PC-3 (cell line): ENCODE results near the gene INKA2. TPM values are rescaled to one million over a fixed set of nuclear protein-coding genes. Genes with fewer than 3 reads are reported as not detected.

Experiments
- ATAC-seq: fragments of 200-7000 bp; cut with Tn5 transposase; 2 replicates; pipeline ENCODE4 v1.9.1; 2020; ENCODE audit warnings: mild to moderate bottlenecking, moderate library complexity
- BruUV-seq: library from RNA; stranded (reverse); fragments of 400-500 nt; replicated peaks from 2 replicates; lab custom pipeline; 2021; lab: Mats Ljungman, UMichigan
- CTCF ChIA-PET: fragments of 300-600 bp; sonication (Branson Sonifier 250); formaldehyde crosslinking; loops from one replicate; lab custom pipeline; 2022; ENCODE audit warnings: antibody characterized with exemption; lab: Charles Lee
- POLR2A ChIA-PET: fragments of 300-600 bp; sonication (Branson Sonifier 250); formaldehyde crosslinking; loops from one replicate; lab custom pipeline; 2022; ENCODE audit warnings: antibody characterized with exemption; ENCODE audit not compliant: unreplicated experiment; lab: Charles Lee
- DNase-seq: peaks from one replicate; pipeline ENCODE4 v3.0.0-alpha.2; 2015
- H2AFZ ChIP-seq: fragments of 300-600 bp; sonication (generic); 2 replicates; pipeline ENCODE4 v1.6.0; 2016; ENCODE audit warnings: antibody characterized with exemption, low read length
- H3F3A ChIP-seq: fragments of 300-600 bp; sonication (generic); one replicate; pipeline ENCODE4 v1.6.0; 2017; ENCODE audit warnings: antibody characterized with exemption, low read length, control low read depth, mild to moderate bottlenecking; ENCODE audit not compliant: unreplicated experiment
- H3K27ac ChIP-seq: fragments of 300-600 bp; sonication (generic); 2 replicates; pipeline ENCODE4 v1.5.1; 2016; ENCODE audit warnings: mild to moderate bottlenecking, low read length
- H3K27me3 ChIP-seq: fragments of 300-600 bp; sonication (generic); 2 replicates; pipeline ENCODE4 v1.6.1; 2016; ENCODE audit warnings: low read length, mixed read lengths
- H3K36me3 ChIP-seq: fragments of 300-600 bp; sonication (generic); 2 replicates; pipeline ENCODE4 v1.6.1; 2016; ENCODE audit warnings: low read depth, mixed run types, low read length, mixed read lengths
- H3K4me1 ChIP-seq: fragments of 300-600 bp; sonication (generic); 2 replicates; pipeline ENCODE4 v1.5.1; 2016; ENCODE audit warnings: low read length; ENCODE audit not compliant: insufficient read depth
- H3K4me2 ChIP-seq: fragments of 300-600 bp; sonication (generic); 2 replicates; pipeline ENCODE4 v1.6.0; 2016; ENCODE audit warnings: low read length
- H3K4me3 ChIP-seq: fragments of 300-600 bp; sonication (generic); 2 replicates; pipeline ENCODE4 v1.5.1; 2016; ENCODE audit warnings: mild to moderate bottlenecking, low read length, mixed read lengths
- H3K79me2 ChIP-seq: fragments of 300-600 bp; sonication (generic); 2 replicates; pipeline ENCODE4 v1.6.1; 2017; ENCODE audit warnings: low read length, mixed read lengths
- H3K9ac ChIP-seq: fragments of 300-600 bp; sonication (generic); 2 replicates; pipeline ENCODE4 v1.6.0; 2016; ENCODE audit warnings: mild to moderate bottlenecking, low read length
- H3K9me2 ChIP-seq: fragments of 300-600 bp; sonication (generic); replicated peaks from 2 replicates; pipeline ENCODE4 v1.6.1; 2016; ENCODE audit warnings: mixed run types, low read length, mixed read lengths
- H3K9me3 ChIP-seq: fragments of 300-600 bp; sonication (generic); 2 replicates; pipeline ENCODE4 v1.6.1; 2016; ENCODE audit warnings: low read length, mixed read lengths
- H4K20me1 ChIP-seq: fragments of 300-600 bp; sonication (generic); 2 replicates; pipeline ENCODE4 v1.6.1; 2016; ENCODE audit warnings: low read length, mixed read lengths
- EZH2 ChIP-seq: fragments of 300-600 bp; sonication (generic); IDR thresholded peaks from one replicate; pipeline ENCODE4 v1.6.1; 2017; ENCODE audit warnings: antibody characterized with exemption, mild to moderate bottlenecking, low read length; ENCODE audit not compliant: unreplicated experiment
- EZH2phosphoT487 ChIP-seq: fragments of 300-600 bp; sonication (generic); IDR thresholded peaks from 2 replicates; pipeline ENCODE4 v1.6.1; 2018; ENCODE audit warnings: mild to moderate bottlenecking, antibody characterized with exemption, low read length, borderline replicate concordance
- intact Hi-C: fragments of 100-400 bp; cut with micrococcal nuclease; formaldehyde crosslinking; loops from 2 replicates; pipeline ENCODE4 v1.9.0; 2023
- total RNA-seq: library from RNA; depleted of rRNA; stranded (reverse); fragments of >200 nt; gene quantifications from 2 replicates; pipeline ENCODE4 v1.2.3, GENCODE V29; 2014
- TF ChIP-seq, protein P1 (sequence below): fragments of 300-600 bp; sonication (generic); conservative IDR thresholded peaks from 2 replicates; pipeline ENCODE4 v1.5.1; 2017; ENCODE audit warnings: antibody characterized with exemption, low read depth, mild to moderate bottlenecking, low read length

The INKA2 gene
- total RNA-seq, 1 experiment from 2014 or later = 0.11 TPM

GRCh38 chr1:111778066-111778465, 38.9 kb upstream of the INKA2 start:
- Histone ChIP-seq H3K79me2 (no peaks in the 10 kb centered on the region), H3K9me2 (no peaks in the 10 kb centered on the region), H2AFZ (no peak overlapping the region), H3F3A (no peaks in the 10 kb centered on the region), H3K9ac (no peak overlapping the region), H3K4me1 (no peaks in the 10 kb centered on the region), H3K36me3 (no peaks in the 10 kb centered on the region), H3K27ac (no peak overlapping the region), H3K4me3 (no peak overlapping the region), H3K4me2 (no peak overlapping the region), H4K20me1 (no peaks in the 10 kb centered on the region), H3K9me3 (no peaks in the 10 kb centered on the region), H3K27me3 (0 out of 2 replicates have a peak, but pooled peaks cover 6% of the 10 kb centered on the region)
- ATAC-seq = no peak
- intact Hi-C loops = no loop called here
- POLR2A ChIA-PET = interaction anchor here (0.6 kb wide), 1 partner anchor 95 kb away, joined by 3 read pairs; no protein-coding TSS in a partner anchor
- TF ChIP-seq EZH2phosphoT487 = no peak
- no peak for TF ChIP-seq EZH2
- TF ChIP-seq, protein P1, sequence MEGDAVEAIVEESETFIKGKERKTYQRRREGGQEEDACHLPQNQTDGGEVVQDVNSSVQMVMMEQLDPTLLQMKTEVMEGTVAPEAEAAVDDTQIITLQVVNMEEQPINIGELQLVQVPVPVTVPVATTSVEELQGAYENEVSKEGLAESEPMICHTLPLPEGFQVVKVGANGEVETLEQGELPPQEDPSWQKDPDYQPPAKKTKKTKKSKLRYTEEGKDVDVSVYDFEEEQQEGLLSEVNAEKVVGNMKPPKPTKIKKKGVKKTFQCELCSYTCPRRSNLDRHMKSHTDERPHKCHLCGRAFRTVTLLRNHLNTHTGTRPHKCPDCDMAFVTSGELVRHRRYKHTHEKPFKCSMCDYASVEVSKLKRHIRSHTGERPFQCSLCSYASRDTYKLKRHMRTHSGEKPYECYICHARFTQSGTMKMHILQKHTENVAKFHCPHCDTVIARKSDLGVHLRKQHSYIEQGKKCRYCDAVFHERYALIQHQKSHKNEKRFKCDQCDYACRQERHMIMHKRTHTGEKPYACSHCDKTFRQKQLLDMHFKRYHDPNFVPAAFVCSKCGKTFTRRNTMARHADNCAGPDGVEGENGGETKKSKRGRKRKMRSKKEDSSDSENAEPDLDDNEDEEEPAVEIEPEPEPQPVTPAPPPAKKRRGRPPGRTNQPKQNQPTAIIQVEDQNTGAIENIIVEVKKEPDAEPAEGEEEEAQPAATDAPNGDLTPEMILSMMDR = no peak
- BruUV-seq = no TSS peak
- CTCF ChIA-PET = no interaction called here
- no peak for DNase-seq

- Histone ChIP-seq H2AFZ (no peak overlapping the region), H3K9me3 (no peaks in the 10 kb centered on the region), H3K9ac (no peak overlapping the region), H3K36me3 (no peaks in the 10 kb centered on the region), H3K4me1 (no peaks in the 10 kb centered on the region), H3K79me2 (no peaks in the 10 kb centered on the region), H3K9me2 (no peaks in the 10 kb centered on the region), H3K4me2 (no peak overlapping the region), H3F3A (no peaks in the 10 kb centered on the region), H3K4me3 (no peak overlapping the region), H3K27ac (no peak overlapping the region), H4K20me1 (no peaks in the 10 kb centered on the region), H3K27me3 (0 out of 2 replicates have a peak, but pooled peaks cover 4% of the 10 kb centered on the region)
- DNase-seq (no peak), ATAC-seq (no peak)
- BruUV-seq = no TSS peak
- intact Hi-C loops = no loop called here
- ChIA-PET POLR2A (no interaction called here), CTCF (interaction anchor here (0.6 kb wide), 1 partner anchor 521 kb away, joined by 3 read pairs; no protein-coding TSS in a partner anchor)
- TF ChIP-seq EZH2phosphoT487 (no peak), EZH2 (no peak)
- TF ChIP-seq, protein P1 = no peak
Observed at GRCh38 chr1:111777301-111777700, 38.1 kb upstream of the INKA2 start.

- POLR2A ChIA-PET = no interaction called here
- Histone ChIP-seq H3K27ac (no peak overlapping the region), H4K20me1 (no peaks in the 10 kb centered on the region), H3K9ac (no peak overlapping the region), H3K4me1 (no peaks in the 10 kb centered on the region), H3K9me2 (no peaks in the 10 kb centered on the region), H3K36me3 (no peaks in the 10 kb centered on the region), H3K4me2 (no peak overlapping the region), H3F3A (no peaks in the 10 kb centered on the region), H3K79me2 (no peaks in the 10 kb centered on the region), H3K9me3 (no peaks in the 10 kb centered on the region), H3K4me3 (no peak overlapping the region), H2AFZ (no peak overlapping the region), H3K27me3 (0 out of 2 replicates have a peak, but pooled peaks cover 4% of the 10 kb centered on the region)
- CTCF ChIA-PET = no interaction called here
- intact Hi-C loops = no loop called here
- BruUV-seq = no TSS peak
- no peak for TF ChIP-seq EZH2
- TF ChIP-seq EZH2phosphoT487 = no peak
- TF ChIP-seq, protein P1 = no peak
- ATAC-seq (no peak), DNase-seq (no peak)
Observed at GRCh38 chr1:111776861-111777260, 37.7 kb upstream of the INKA2 start.
